Activated B cell treated with CpG ODN at 0.5 μM for 24 hours (primary cell): ENCODE measurements around the gene ADAM12. TPM values are rescaled to one million over a fixed set of nuclear protein-coding genes. Genes with fewer than 3 reads are reported as not detected.

Source experiments
- ATAC-seq: fragments of 200-7000 bp; cut with Tn5 transposase; one replicate; pipeline ENCODE4 v1.10.0; 2021; ENCODE audit warnings: low read depth, mild to moderate bottlenecking, moderate library complexity
- CTCF ChIA-PET: fragments of 350-600 bp; sonication (Branson Sonifier 250); formaldehyde crosslinking; loops from one replicate; lab custom pipeline; 2021; ENCODE audit warnings: antibody characterized with exemption; lab: Charles Lee
- POLR2A ChIA-PET: fragments of 350-600 bp; sonication (Branson Sonifier 250); formaldehyde crosslinking; loops from one replicate; lab custom pipeline; 2021; ENCODE audit warnings: antibody characterized with exemption; lab: Charles Lee
- DNase-seq: peaks from one replicate; pipeline ENCODE4 v3.0.0; 2022
- H3K27ac Mint-ChIP-seq: one replicate; pipeline ENCODE4 v1.8.0; 2020; ENCODE audit warnings: mixed read lengths
- H3K27me3 Mint-ChIP-seq: one replicate; pipeline ENCODE4 v1.8.0; 2021; ENCODE audit warnings: mixed read lengths
- H3K36me3 Mint-ChIP-seq: one replicate; pipeline ENCODE4 v1.8.0; 2021; ENCODE audit warnings: low read depth, mixed read lengths
- H3K4me1 Mint-ChIP-seq: one replicate; pipeline ENCODE4 v1.8.0; 2021; ENCODE audit warnings: mixed read lengths
- H3K4me3 Mint-ChIP-seq: one replicate; pipeline ENCODE4 v1.8.0; 2020; ENCODE audit warnings: mild to moderate bottlenecking, mixed read lengths
- H3K9me3 Mint-ChIP-seq: one replicate; pipeline ENCODE4 v1.8.0; 2020; ENCODE audit warnings: mixed read lengths
- intact Hi-C: fragments of 100-400 bp; cut with micrococcal nuclease; formaldehyde crosslinking; loops from one replicate; pipeline ENCODE4 v1.15.1; 2024
- total RNA-seq: library from RNA; stranded (reverse); gene quantifications from 2 replicates; pipeline ENCODE4 v1.2.3, GENCODE V29; 2022
- TF ChIP-seq, protein P1 (sequence below): fragments of 200-600 bp; IDR thresholded peaks from one replicate; pipeline ENCODE4 v1.8.0; 2022; ENCODE audit warnings: antibody characterized with exemption, mild to moderate bottlenecking

Gene ADAM12
- total RNA-seq, 1 donor from 2014 or later: 0.84 TPM

DNA sequence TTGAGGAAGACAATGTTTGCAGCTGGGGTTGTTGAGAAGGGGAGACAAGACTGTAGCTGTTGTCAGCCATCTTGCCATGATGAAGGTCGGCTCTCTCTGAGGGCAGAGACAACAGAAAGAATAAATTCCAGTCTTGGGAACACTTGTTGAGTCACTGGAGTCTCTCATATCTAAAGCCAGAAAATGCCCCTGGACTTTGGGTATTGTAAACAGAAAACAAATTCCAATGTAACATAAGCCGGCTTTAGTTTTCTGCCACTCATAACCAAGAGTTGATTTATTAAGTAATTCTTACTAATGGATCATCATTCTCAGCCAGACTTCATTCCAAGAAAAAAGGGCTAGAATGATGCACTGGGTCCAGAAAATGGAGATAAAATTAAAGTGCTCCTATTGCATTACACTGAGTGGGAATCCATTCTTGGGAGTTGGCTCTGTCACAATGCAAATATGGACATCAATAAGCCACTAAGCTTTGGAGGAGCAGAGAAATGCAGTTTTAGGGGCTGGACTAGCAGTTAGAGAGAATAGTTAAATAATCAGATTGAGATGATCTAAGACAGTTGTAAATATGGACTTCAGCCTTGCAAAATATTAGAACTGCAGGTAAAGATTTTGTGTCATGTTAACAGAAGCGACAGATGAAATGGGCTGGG, 78.9 kb downstream of the ADAM12 start:
- Mint-ChIP-seq H3K36me3 (no peaks in the 10 kb centered on the region), H3K9me3 (peaks cover 9% of the 10 kb centered on the region), H3K27ac (no peak overlapping the region), H3K27me3 (no peaks in the 10 kb centered on the region), H3K4me3 (no peak overlapping the region), H3K4me1 (no peaks in the 10 kb centered on the region)
- CTCF ChIA-PET: no interaction called here
- ATAC-seq (no peak), DNase-seq (no peak)
- POLR2A ChIA-PET: no interaction called here
- TF ChIP-seq, protein P1, sequence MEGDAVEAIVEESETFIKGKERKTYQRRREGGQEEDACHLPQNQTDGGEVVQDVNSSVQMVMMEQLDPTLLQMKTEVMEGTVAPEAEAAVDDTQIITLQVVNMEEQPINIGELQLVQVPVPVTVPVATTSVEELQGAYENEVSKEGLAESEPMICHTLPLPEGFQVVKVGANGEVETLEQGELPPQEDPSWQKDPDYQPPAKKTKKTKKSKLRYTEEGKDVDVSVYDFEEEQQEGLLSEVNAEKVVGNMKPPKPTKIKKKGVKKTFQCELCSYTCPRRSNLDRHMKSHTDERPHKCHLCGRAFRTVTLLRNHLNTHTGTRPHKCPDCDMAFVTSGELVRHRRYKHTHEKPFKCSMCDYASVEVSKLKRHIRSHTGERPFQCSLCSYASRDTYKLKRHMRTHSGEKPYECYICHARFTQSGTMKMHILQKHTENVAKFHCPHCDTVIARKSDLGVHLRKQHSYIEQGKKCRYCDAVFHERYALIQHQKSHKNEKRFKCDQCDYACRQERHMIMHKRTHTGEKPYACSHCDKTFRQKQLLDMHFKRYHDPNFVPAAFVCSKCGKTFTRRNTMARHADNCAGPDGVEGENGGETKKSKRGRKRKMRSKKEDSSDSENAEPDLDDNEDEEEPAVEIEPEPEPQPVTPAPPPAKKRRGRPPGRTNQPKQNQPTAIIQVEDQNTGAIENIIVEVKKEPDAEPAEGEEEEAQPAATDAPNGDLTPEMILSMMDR: no peak
- intact Hi-C loops: no loop called here

DNA sequence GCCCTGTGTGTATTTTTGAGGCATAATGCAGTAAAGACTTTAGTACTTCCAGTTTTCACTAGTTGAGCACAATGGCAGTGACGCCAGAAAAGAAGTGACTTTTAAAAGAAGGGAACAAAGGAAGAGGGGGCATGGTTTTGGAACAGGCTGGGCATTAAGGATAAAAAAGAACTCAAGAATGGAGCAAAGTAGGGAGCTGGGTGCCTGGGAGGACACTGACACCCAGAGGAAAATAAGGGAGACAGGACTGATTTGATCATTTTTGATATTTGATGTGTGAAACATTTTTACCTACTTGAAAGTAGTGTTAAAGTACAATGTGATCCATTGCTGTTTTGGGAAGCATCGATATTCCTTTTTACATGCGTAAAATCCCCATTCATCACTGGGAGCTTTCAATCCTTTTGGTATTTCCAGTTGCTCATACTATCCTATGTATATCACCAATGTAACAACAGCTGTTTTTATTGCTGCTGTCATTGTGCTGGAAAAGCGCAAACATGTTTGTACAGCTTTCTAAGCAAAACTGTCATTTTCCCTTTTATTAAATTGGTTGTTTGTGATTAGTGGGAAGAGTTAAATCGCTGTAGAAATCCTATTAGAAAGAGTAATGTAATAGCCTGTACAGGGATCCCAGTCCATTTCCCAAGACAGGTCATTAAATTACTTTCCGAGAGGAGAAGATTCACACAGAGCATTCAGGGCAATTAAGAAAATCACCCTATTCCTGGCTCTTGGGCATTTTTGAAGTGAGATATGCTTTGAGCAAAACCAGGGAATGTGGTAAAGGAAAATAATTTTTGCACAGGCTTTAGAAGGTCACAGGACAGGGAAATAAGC, 85.2 kb downstream of the ADAM12 start:
- POLR2A ChIA-PET: no interaction called here
- Mint-ChIP-seq H3K4me3 (no peak overlapping the region), H3K9me3 (peaks cover 15% of the 10 kb centered on the region), H3K27me3 (no peaks in the 10 kb centered on the region), H3K36me3 (no peaks in the 10 kb centered on the region), H3K4me1 (no peaks in the 10 kb centered on the region), H3K27ac (no peak overlapping the region)
- ATAC-seq (no peak), DNase-seq (no peak)
- CTCF ChIA-PET: no interaction called here
- intact Hi-C loops: loop anchor here (2.0 kb wide), 1 partner anchor 320 kb away; no protein-coding TSS in a partner anchor
- TF ChIP-seq, protein P1: no peak

DNA sequence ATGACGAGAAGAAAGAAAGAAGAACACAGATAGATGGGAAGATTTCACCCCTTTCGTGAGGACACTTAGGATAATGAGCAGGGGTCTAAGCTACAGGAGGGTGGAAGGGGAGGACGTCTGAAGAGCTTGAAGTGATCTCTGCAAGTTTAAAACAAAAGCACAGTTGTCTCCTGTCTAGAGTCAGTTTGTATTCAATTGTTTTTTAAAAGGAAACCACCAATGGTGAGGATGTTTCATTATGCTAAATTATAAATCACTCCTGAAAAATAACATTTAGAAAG, 85.9 kb downstream of the ADAM12 start:
- intact Hi-C loops: loop anchor here (2.0 kb wide), 1 partner anchor 320 kb away; no protein-coding TSS in a partner anchor
- TF ChIP-seq, protein P1: no peak
- no peak overlapping the region for H3K27ac Mint-ChIP-seq
- ChIA-PET CTCF (no interaction called here), POLR2A (no interaction called here)
- H3K4me3 Mint-ChIP-seq: no peak overlapping the region
- peaks cover 17% of the 10 kb centered on the region for H3K9me3 Mint-ChIP-seq
- ATAC-seq (no peak), DNase-seq (no peak)
- no peaks in the 10 kb centered on the region for H3K36me3 Mint-ChIP-seq
- H3K27me3 Mint-ChIP-seq: no peaks in the 10 kb centered on the region
- no peaks in the 10 kb centered on the region for H3K4me1 Mint-ChIP-seq

DNA sequence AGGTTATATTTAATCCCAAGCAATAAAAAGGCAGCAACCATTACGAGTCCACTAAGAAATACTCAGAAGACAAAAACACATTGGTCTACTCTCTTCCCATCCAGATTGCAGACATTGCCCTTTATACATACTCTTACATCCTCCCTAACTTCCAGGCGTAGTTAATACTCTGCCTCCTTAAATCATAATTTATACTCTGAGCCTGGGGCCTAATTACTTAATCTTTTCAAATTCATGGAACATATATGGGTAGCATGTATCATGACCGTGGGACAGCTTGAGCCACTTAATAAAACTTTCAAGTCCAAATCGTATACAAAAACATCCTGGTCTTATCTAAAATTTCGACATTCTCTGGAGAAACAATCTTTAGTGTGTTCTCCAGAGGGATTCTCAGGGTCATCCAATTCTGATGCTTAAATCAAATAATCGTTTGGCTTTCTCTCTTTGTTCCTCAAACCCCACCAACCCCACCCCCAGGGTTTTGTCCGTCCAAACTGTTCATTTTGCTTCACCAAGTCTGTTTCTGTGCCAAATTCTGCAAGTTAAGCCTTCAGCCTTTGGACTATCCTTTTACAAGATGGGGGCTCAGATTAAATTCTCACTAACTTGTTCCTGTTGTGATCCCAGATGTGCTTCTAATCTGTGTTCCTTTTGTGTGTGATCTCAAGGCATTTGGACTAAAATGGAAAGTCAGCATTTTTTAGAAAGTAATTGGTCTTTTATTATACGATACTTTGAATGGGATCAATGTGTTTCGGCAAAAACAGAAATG, 86.4 kb downstream of the ADAM12 start:
- Mint-ChIP-seq H3K36me3 (no peaks in the 10 kb centered on the region), H3K4me3 (no peak overlapping the region), H3K27me3 (no peaks in the 10 kb centered on the region), H3K27ac (no peak overlapping the region), H3K4me1 (no peaks in the 10 kb centered on the region), H3K9me3 (peaks cover 17% of the 10 kb centered on the region)
- TF ChIP-seq, protein P1: no peak
- no peak for ATAC-seq
- intact Hi-C loops: loop anchor here (2.0 kb wide), 1 partner anchor 319 kb away; no protein-coding TSS in a partner anchor
- CTCF ChIA-PET: no interaction called here
- POLR2A ChIA-PET: no interaction called here
- no peak for DNase-seq

DNA sequence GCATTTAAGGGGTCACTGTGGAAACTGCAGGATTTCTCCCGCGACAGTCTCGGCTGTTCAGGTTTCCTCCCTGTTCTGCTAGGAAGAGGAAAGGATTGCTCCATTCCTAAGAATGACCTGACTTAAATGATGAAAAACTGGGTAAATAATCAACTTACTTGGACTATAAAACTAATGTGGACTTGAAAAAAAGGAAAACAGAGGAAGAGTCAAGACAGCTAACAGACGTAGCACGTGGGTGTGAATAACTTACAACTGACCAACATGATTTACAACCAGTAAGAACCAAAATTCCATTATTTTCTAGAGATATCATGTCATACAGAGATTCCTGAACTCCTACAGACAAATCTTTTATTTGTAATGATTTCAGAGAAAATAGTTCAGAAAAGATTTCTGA, 93.8 kb downstream of the ADAM12 start:
- Mint-ChIP-seq H3K4me1 (no peaks in the 10 kb centered on the region), H3K9me3 (peaks cover 7% of the 10 kb centered on the region), H3K27me3 (peaks cover 5% of the 10 kb centered on the region), H3K4me3 (no peak overlapping the region), H3K27ac (no peak overlapping the region), H3K36me3 (no peaks in the 10 kb centered on the region)
- no peak for ATAC-seq
- CTCF ChIA-PET: no interaction called here
- intact Hi-C loops: no loop called here
- POLR2A ChIA-PET: no interaction called here
- DNase-seq: no peak
- TF ChIP-seq, protein P1: no peak
